ENCODE data around the gene ROR1.
"Not testable (repeated sequence)": the region's sequence is repeated elsewhere in the genome, so short reads cannot be mapped to it uniquely, and the experiment has no call there.

ROR1 gene

GRCh38 chr1:63794939-63795378, 21.1 kb downstream of the ROR1 start:
- DNase-seq, result no peak

GRCh38 chr1:63795455-63795854, 21.6 kb downstream of the ROR1 start:
- no peak for DNase-seq

GRCh38 chr1:63797056-63797726, 23.4 kb downstream of the ROR1 start:
- no peak for DNase-seq

- DNase-seq, result no peak
Observed at GRCh38 chr1:63798284-63798683, 24.5 kb downstream of the ROR1 start.

GRCh38 chr1:63799307-63799706, 25.5 kb downstream of the ROR1 start:
- no peak for DNase-seq

GRCh38 chr1:63799820-63800219, 26.0 kb downstream of the ROR1 start:
- no peak for DNase-seq

GRCh38 chr1:63802109-63802508, 28.3 kb downstream of the ROR1 start:
- no peak for DNase-seq

- no peak for DNase-seq
Observed at GRCh38 chr1:63804829-63805484, 31.1 kb downstream of the ROR1 start.

- DNase-seq, result no peak
Observed at GRCh38 chr1:63807046-63807445, 33.2 kb downstream of the ROR1 start.

- DNase-seq, result no peak
Observed at GRCh38 chr1:63810936-63811469, 37.2 kb downstream of the ROR1 start.

- no peak for DNase-seq
Observed at GRCh38 chr1:63812071-63812700, 38.4 kb downstream of the ROR1 start.

- DNase-seq, result no peak
Observed at GRCh38 chr1:63813829-63814277, 40.0 kb downstream of the ROR1 start.

GRCh38 chr1:63816217-63816815, 42.5 kb downstream of the ROR1 start:
- not testable (repeated sequence) for DNase-seq

- DNase-seq, result no peak
Observed at GRCh38 chr1:63817152-63817667, 43.4 kb downstream of the ROR1 start.

GRCh38 chr1:63817700-63818099, 43.9 kb downstream of the ROR1 start:
- DNase-seq, result no peak

- no peak for DNase-seq
Observed at GRCh38 chr1:63818567-63819325, 44.9 kb downstream of the ROR1 start.

GRCh38 chr1:63819795-63820194, 46.0 kb downstream of the ROR1 start:
- no peak for DNase-seq

- DNase-seq, result no peak
Observed at GRCh38 chr1:63821091-63822005, 47.5 kb downstream of the ROR1 start.

- DNase-seq, result no peak
Observed at GRCh38 chr1:63822540-63822939, 48.7 kb downstream of the ROR1 start.

- DNase-seq, result no peak
Observed at GRCh38 chr1:63824451-63824850, 50.6 kb downstream of the ROR1 start.

- DNase-seq, result no peak
Observed at GRCh38 chr1:63825111-63825510, 51.3 kb downstream of the ROR1 start.

Measured in stimulated activated naive CD4-positive, alpha-beta T cell (primary cell).